Right lobe of liver (tissue), 6 donors: ENCODE measurements around the gene GNB2. TPM values are rescaled to one million over a fixed set of nuclear protein-coding genes. Genes with fewer than 3 reads are reported as not detected.
"Not testable (repeated sequence)": the region's sequence is repeated elsewhere in the genome, so short reads cannot be mapped to it uniquely, and the experiment has no call there.

Experiments
- ATAC-seq, 4 donors: fragments of 200-7000 bp; cut with Tn5 transposase; one replicate each; pipeline ENCODE4 v1.9.1; 2020; ENCODE audit warnings: mild to moderate bottlenecking in 4 of 4, moderate library complexity in 4 of 4
- DNase-seq, 3 donors: peaks; one replicate each; pipeline ENCODE4 v3.0.0-alpha.2; 2020
- H3K27ac ChIP-seq, 3 donors: fragments of 200-600 bp; one replicate each; pipeline ENCODE4 v1.8.0; 2022
- H3K27me3 ChIP-seq, 2 donors: fragments of 200-600 bp; one replicate each; pipeline ENCODE4 v1.8.0; 2022
- H3K36me3 ChIP-seq, 4 donors: fragments of 200-600 bp; sonication (generic) in 1 of 4; one replicate each; pipeline versions ENCODE4 v1.5.1 to v1.8.0; 2017 to 2022; ENCODE audit warnings: control low read depth in 1 of 4
- H3K4me1 ChIP-seq, 4 donors: fragments of 200-600 bp; sonication (generic) in 1 of 4; one replicate each; pipeline versions ENCODE4 v1.5.1 to v1.8.0; 2017 to 2022; ENCODE audit warnings: control low read depth in 1 of 4
- H3K4me3 ChIP-seq, 3 donors: fragments of 200-600 bp; one replicate each; pipeline ENCODE4 v1.8.0; 2022
- H3K9me3 ChIP-seq, 4 donors: fragments of 200-600 bp; sonication (generic) in 1 of 4; one replicate each; pipeline versions ENCODE4 v1.5.1 to v1.8.0; 2017 to 2022; ENCODE audit warnings: control low read depth in 1 of 4
- CTCF ChIP-seq, 4 donors: fragments of 200-600 bp in 3 of 4; fragments of 450-650 bp in 1 of 4; IDR thresholded peaks; one replicate each; pipeline versions ENCODE4 v1.5.1 to v1.8.0; 2016 to 2022; ENCODE audit warnings: antibody characterized with exemption in 4 of 4, mild to moderate bottlenecking in 2 of 4
- POLR2A ChIP-seq: fragments of 450-650 bp; IDR thresholded peaks from one replicate; pipeline ENCODE4 v1.6.1; 2017; ENCODE audit warnings: antibody characterized with exemption, mild to moderate bottlenecking
- whole genome bisulfite sequencing: methylation state at CpG from one replicate; pipeline ENCODE4 v1.1.6; 2018; ENCODE audit warnings: low coverage, low lambda C conversion rate; ENCODE audit not compliant: insufficient coverage; ENCODE audit errors: missing lambda C conversion rate; 5-methylcytosine and 5-hydroxymethylcytosine counted together
- intact Hi-C, 2 donors: fragments of 100-400 bp; cut with DNase I; formaldehyde crosslinking; loops; one replicate each; pipeline versions ENCODE4 v1.11.2 to v1.14.1; 2022
- total RNA-seq, 6 experiments: library from RNA; depleted of rRNA in 2 of 6; stranded (reverse); fragments of >200 nt in 2 of 6; fragmentation: NEBNext Ultra II Directional in 3 of 6; extraction: Animal tissue kit (Norgen Biotek cat#: 25700) in 3 of 6; gene quantifications; one replicate each; pipeline versions ENCODE4 v1.1.0 to v1.2.4, GENCODE V29; 2016 to 2023
- donor health status: DM: no; HTN: yes; CAD: no.
- donor health status: DM: no; HTN: no; CAD: no.
- donor health status: DM: no; HTN: no; CAD: no.
- donor health status: DM: no; HTN: yes; CAD: no.
- donor health status: DM: no; HTN: yes; CAD: no.

GNB2 gene
- total RNA-seq, 6 experiments from 2014 or later = 75.6 to 133 (median 106) TPM

DNA sequence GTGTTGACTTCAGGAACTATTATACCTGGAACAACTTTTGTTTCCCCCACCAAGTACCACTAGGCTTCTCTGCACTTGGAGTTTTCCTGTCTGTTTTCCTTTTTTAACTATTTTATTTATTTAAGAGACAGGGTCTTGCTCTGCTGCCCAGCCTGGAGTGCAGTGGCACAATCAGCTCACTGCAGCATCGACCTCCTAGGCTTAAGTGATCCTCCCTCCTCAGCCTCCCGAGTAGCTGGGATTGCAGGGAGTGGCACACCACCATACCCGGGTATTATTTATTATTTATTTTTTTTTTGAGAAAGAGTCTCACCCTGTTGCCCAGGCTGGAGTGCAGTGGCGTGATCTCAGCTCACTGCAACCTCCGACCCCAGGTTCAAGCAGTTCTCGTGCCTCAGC lies 22.6 kb downstream of the GNB2 start:
- Histone ChIP-seq H3K36me3 (no peaks in the 10 kb centered on the region), H3K9me3 (no peaks in the 10 kb centered on the region)
- TF ChIP-seq CTCF (IDR thresholded peaks at IDR 0.05) (no peak), POLR2A (no peak)

GRCh38 chr7:100699018-100699417 lies 25.5 kb downstream of the GNB2 start:
- H3K4me3 ChIP-seq = no peak overlapping the region
- no peaks in the 10 kb centered on the region for H3K9me3 ChIP-seq
- TF ChIP-seq CTCF (IDR thresholded peaks at IDR 0.05) = no peak
- no peak for TF ChIP-seq POLR2A
- no peaks in the 10 kb centered on the region for H3K27me3 ChIP-seq
- DNase-seq = no peak
- ATAC-seq = no peak
- no peaks in the 10 kb centered on the region for H3K36me3 ChIP-seq
- intact Hi-C loops = loop anchor here in 1 of 2 donors (10.0 kb wide), 1 partner anchor 134 kb away; no protein-coding TSS in a partner anchor
- H3K4me1 ChIP-seq = no peaks in the 10 kb centered on the region
- H3K27ac ChIP-seq = no peak overlapping the region
- WGBS = 46% methylated on average over 6 of the region's 6 CpGs

More for the DNA sequence above, 22.6 kb downstream of the GNB2 start:
- ATAC-seq = no peak
- no peak overlapping the region for H3K27ac ChIP-seq
- H3K4me1 ChIP-seq = peaks cover 2 to 19% (median 10%) of the 10 kb centered on the region in 4 donors
- H3K4me3 ChIP-seq = no peak overlapping the region
- H3K27me3 ChIP-seq = no peaks in the 10 kb centered on the region
- WGBS = 87% methylated on average over 3 of the region's 6 CpGs
- no peak for DNase-seq
- intact Hi-C loops = loop anchor here in 1 of 2 donors (10.0 kb wide), 1 partner anchor 131 kb away; no protein-coding TSS in a partner anchor

DNA sequence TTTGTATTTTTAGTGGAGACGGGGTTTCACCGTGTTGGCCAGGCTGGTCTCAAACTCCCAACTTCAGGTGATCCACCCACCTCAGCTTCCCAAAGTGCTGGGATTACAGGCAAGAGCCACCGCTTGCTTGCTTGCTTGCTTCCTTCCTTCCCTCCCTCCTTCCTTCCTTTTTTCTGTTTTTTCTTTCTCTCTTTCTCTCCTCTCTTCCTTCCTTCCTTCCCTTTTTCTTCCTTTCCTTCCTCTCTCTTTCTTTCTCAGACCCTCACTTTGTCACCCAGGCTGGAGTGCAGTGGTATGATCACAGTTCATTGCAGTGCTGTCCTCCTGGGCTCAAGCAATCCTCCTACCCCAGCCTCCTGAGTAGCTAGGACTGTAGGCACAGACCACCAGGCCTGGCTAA lies 27.5 kb downstream of the GNB2 start:
- H3K27me3 ChIP-seq, H3K9me3 ChIP-seq, DNase-seq, intact Hi-C loops, H3K4me3 ChIP-seq, H3K27ac ChIP-seq, ATAC-seq, H3K36me3 ChIP-seq, H3K4me1 ChIP-seq: not testable (repeated sequence)
- 86% methylated on average over 1 of the region's 3 CpGs for WGBS

- Histone ChIP-seq H3K27ac (peak overlapping the region; percentile 86 to 89 (median 86)), H3K4me1 (peaks cover 0 to 31% (median 7%) of the 10 kb centered on the region in 4 donors), H3K27me3 (no peaks in the 10 kb centered on the region), H3K9me3 (no peaks in the 10 kb centered on the region), H3K4me3 (peak overlapping the region; percentile 87 to 94 (median 94)), H3K36me3 (no peaks in the 10 kb centered on the region)
- ATAC-seq (peak; percentile 66 to 79 (median 70)), DNase-seq (peak; percentile 81 to 86 (median 83))
- WGBS = no CpG with 5 or more reads among the region's 25 CpGs
- TF ChIP-seq POLR2A = no peak
- TF ChIP-seq CTCF (IDR thresholded peaks at IDR 0.05) = peak; percentile 85 to 94 (median 90)
- intact Hi-C loops = no loop called here
These were observed 31.8 kb downstream of the GNB2 start for GRCh38 chr7:100705320-100705752.

DNA sequence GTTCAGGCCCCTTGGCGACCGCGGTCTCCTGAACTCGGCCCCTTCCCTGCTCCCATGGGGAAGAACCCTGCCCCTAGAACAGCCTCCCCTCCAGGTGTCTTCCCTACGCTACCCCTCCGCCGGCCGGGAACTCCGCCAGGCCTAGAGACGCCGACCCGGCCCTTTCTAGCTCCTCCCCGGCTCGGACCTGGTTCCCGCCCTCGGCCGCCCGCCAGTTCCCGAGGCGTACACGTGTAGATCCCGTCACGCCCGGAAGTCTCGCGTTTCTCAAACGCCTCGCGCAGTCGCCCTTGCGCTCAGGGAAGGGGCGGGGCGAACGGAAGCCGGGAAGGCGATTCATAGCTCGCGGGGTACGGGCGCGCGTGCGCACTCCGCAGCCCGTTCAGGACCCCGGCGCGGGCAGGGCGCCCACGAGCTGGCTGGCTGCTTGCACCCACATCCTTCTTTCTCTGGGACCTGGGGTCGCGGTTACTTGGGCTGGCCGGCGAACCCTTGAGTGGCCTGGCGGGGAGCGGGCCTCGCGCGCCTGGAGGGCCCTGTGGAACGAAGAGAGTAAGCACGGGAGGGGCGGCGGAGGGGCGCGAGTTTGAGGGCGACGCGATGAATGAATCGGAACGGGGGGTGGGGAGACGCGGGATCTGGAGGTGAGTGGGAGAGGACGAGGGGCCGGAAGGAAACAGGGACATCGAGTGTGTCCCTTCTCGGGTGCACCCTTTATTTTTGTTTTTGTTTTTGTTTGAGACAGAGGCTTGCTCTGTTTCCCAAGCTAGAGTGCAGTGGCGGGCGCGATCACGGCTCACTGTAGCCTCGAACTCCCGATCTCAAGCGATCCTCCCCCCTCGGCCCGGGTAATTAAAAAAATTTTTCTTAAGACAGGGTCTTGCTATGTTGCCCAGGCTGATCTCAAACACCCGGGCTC lies 32.5 kb downstream of the GNB2 start, which contains the start of gene POP7:
Gene POP7, plus strand, starts transcription at position 369 of the 919 bp plus-strand sequence. CDS start 710 bp downstream, outside the sequence.
- Histone ChIP-seq H3K27ac (peak within 1 kb of the TSS; percentile 86 to 89 (median 86)), H3K4me3 (peak within 1 kb of the TSS; percentile 87 to 94 (median 94)), H3K4me1 (peaks cover 0 to 31% (median 7%) of the 10 kb centered on the region in 4 donors), H3K36me3 (no peaks in the 10 kb centered on the region), H3K9me3 (no peaks in the 10 kb centered on the region), H3K27me3 (no peaks in the 10 kb centered on the region)
- ATAC-seq (peak; percentile 88 to 94 (median 92)), DNase-seq (peak; percentile 99)
- TF ChIP-seq POLR2A (peak; percentile 56), CTCF (IDR thresholded peaks at IDR 0.05) (no peak)
- intact Hi-C loops = no loop called here
- under 1% methylated on average over 51 of the region's 86 CpGs for WGBS
